ENCODE data around the gene CASS4. TPM values are rescaled to one million over a fixed set of nuclear protein-coding genes. Genes with fewer than 3 reads are reported as not detected.

CASS4 gene
- total RNA-seq, 3 donors from 2014 or later (not counting 1 experiment from before 2014, with no cell fraction given) = 9.3 to 13.8 (median 13.4) TPM

DNA sequence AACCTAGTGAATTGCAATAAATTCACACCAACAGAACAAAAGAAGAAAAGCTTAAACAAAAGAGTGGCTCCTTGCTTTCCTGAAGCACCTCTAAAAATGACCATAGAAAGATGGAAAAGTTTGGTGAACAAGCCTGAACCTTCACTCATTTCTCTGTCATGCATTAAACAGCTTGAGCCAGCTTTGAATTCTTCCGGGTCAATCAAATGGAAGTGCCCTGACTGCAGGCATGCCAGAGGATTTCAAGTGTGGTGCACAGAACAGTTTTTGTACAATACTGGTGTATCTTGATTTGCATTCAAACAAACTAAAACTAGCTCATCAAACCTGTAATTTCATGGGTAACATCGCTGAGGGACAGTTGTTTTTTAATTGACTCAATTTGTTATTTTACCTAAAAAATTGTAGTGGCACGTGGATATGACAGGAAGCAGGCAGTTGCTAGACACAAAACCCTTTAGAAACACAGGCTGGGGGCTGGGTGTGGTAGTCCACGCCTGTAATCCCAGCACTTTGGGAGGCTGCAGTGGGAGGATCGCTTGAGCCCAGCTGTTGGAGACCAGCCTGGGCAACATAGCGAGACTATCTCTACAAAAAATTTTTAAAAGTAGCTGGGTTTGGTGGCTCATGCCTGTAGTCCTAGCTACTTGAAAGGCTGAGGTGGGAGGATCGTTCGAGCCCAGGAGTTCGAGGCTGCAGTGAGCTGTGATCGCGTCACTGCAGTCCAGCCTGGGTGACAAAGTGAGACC is 9.1 kb downstream of the CASS4 start:
- H3K4me3 ChIP-seq (ENCODE audit: low read length) = no peak overlapping the region
- WGBS (ENCODE audit: insufficient coverage) = 73% methylated on average over 9 of the region's 11 CpGs
- no peaks in the 10 kb centered on the region for H3K27me3 Mint-ChIP-seq (ENCODE audit: low read depth in 2 of 2)
- peak overlapping the region; percentile 36 to 56 for H3K27ac Mint-ChIP-seq
- H3K9me3 ChIP-seq (ENCODE audit: control insufficient read depth, insufficient read depth, low read length) = no peaks in the 10 kb centered on the region
- DNase-seq = no peak
- H3K27ac ChIP-seq (ENCODE audit: low read length) = no peak overlapping the region
- ATAC-seq = no peak
- peaks cover 43% of the 10 kb centered on the region for H3K4me1 ChIP-seq (ENCODE audit: control insufficient read depth, insufficient read depth, low read length)
- no peak overlapping the region for H3K4me3 Mint-ChIP-seq
- peaks cover 46 to 54% of the 10 kb centered on the region in 2 donors for H3K4me1 Mint-ChIP-seq
- H3K36me3 ChIP-seq (ENCODE audit: control insufficient read depth, insufficient read depth, low read length) = no peaks in the 10 kb centered on the region
- no peaks in the 10 kb centered on the region for H3K36me3 Mint-ChIP-seq
- intact Hi-C loops (cut with micrococcal nuclease) = no loop called here
- no peaks in the 10 kb centered on the region for H3K27me3 ChIP-seq (ENCODE audit: control insufficient read depth, insufficient read depth, low read length)
- TF ChIP-seq, protein P1, sequence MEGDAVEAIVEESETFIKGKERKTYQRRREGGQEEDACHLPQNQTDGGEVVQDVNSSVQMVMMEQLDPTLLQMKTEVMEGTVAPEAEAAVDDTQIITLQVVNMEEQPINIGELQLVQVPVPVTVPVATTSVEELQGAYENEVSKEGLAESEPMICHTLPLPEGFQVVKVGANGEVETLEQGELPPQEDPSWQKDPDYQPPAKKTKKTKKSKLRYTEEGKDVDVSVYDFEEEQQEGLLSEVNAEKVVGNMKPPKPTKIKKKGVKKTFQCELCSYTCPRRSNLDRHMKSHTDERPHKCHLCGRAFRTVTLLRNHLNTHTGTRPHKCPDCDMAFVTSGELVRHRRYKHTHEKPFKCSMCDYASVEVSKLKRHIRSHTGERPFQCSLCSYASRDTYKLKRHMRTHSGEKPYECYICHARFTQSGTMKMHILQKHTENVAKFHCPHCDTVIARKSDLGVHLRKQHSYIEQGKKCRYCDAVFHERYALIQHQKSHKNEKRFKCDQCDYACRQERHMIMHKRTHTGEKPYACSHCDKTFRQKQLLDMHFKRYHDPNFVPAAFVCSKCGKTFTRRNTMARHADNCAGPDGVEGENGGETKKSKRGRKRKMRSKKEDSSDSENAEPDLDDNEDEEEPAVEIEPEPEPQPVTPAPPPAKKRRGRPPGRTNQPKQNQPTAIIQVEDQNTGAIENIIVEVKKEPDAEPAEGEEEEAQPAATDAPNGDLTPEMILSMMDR (IDR thresholded peaks at IDR 0.05) = no peak
- no peaks in the 10 kb centered on the region for H3K9me3 Mint-ChIP-seq

DNA sequence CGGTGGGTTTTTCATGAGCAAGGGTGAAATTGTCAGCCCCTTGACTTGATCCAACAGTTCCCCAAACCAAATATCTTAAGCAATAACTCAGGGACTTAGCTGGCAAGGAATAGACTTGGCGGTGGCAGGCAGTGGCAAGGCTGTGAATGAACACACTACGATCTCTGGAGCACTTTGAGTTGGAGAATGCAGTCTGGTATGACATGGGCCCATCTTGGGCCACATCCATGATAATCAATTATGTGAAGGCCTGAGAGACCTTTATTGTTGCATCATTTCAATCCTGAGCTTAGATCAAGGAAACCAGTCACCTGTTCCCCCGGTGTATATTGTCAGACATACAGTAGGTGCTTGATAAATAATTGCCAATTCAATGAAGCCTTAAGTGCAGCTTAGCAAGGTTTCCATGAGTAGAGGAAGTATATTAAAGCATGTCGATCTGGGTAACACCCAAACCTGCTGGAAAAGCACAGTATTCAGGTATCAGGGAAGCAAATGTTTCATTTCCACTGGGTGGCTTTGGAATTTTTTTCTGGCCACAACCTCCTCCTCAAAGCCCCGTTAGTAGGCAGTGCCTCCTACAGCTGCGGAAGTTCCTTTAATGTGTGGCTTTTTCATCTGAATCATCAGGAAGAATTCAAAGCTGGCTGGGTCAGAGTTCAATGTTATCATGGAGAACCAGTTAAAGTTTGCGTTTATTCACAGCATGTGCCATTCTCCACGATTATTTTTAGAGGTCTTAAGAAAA is 10.2 kb downstream of the CASS4 start:
- Histone ChIP-seq H3K36me3 (ENCODE audit: control insufficient read depth, insufficient read depth, low read length) (no peaks in the 10 kb centered on the region), H3K9me3 (ENCODE audit: control insufficient read depth, insufficient read depth, low read length) (no peaks in the 10 kb centered on the region), H3K4me1 (ENCODE audit: control insufficient read depth, insufficient read depth, low read length) (peaks cover 43% of the 10 kb centered on the region), H3K27ac (ENCODE audit: low read length) (no peak overlapping the region), H3K27me3 (ENCODE audit: control insufficient read depth, insufficient read depth, low read length) (no peaks in the 10 kb centered on the region), H3K4me3 (ENCODE audit: low read length) (no peak overlapping the region)
- WGBS (ENCODE audit: insufficient coverage) = 55% methylated on average over 9 of the region's 9 CpGs
- no peak overlapping the region for H3K27ac Mint-ChIP-seq
- ATAC-seq (no peak), DNase-seq (peak in 1 of 2 donors; percentile 41)
- peaks cover 39 to 47% of the 10 kb centered on the region in 2 donors for H3K4me1 Mint-ChIP-seq
- H3K36me3 Mint-ChIP-seq = no peaks in the 10 kb centered on the region
- intact Hi-C loops (cut with micrococcal nuclease) = no loop called here
- TF ChIP-seq, protein P1 (IDR thresholded peaks at IDR 0.05) = no peak
- H3K9me3 Mint-ChIP-seq = no peaks in the 10 kb centered on the region
- no peaks in the 10 kb centered on the region for H3K27me3 Mint-ChIP-seq (ENCODE audit: low read depth in 2 of 2)
- H3K4me3 Mint-ChIP-seq = no peak overlapping the region

DNA sequence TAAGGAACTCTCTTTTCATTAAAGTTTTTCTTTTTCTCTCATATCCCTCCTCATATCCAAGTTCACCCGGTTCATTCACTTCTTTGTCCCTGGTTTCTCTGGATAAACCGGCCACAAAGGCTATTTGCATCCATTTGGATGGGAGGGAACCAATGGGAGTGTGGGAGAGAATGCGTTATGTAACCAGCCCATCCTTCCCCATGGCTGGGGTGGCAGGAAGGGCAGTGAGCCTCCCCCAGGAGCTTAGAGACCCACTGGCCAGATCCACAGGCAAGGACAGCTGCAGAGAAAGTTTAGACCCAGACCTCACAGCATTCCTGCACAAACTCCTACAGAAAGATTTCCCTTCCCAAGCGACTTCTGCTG is 10.7 kb downstream of the CASS4 start:
- DNase-seq = no peak
- no peaks in the 10 kb centered on the region for H3K27me3 Mint-ChIP-seq (ENCODE audit: low read depth in 2 of 2)
- H3K4me3 ChIP-seq (ENCODE audit: low read length) = no peak overlapping the region
- peaks cover 38 to 47% of the 10 kb centered on the region in 2 donors for H3K4me1 Mint-ChIP-seq
- no peaks in the 10 kb centered on the region for H3K36me3 Mint-ChIP-seq
- H3K27ac ChIP-seq (ENCODE audit: low read length) = no peak overlapping the region
- H3K27ac Mint-ChIP-seq = no peak overlapping the region
- H3K9me3 Mint-ChIP-seq = no peaks in the 10 kb centered on the region
- H3K4me1 ChIP-seq (ENCODE audit: control insufficient read depth, insufficient read depth, low read length) = peaks cover 38% of the 10 kb centered on the region
- H3K36me3 ChIP-seq (ENCODE audit: control insufficient read depth, insufficient read depth, low read length) = no peaks in the 10 kb centered on the region
- TF ChIP-seq, protein P1 (IDR thresholded peaks at IDR 0.05) = no peak
- intact Hi-C loops (cut with micrococcal nuclease) = no loop called here
- ATAC-seq = no peak
- H3K4me3 Mint-ChIP-seq = no peak overlapping the region
- no CpG with 5 or more reads among the region's 4 CpGs for WGBS (ENCODE audit: insufficient coverage)
- H3K27me3 ChIP-seq (ENCODE audit: control insufficient read depth, insufficient read depth, low read length) = no peaks in the 10 kb centered on the region
- no peaks in the 10 kb centered on the region for H3K9me3 ChIP-seq (ENCODE audit: control insufficient read depth, insufficient read depth, low read length)

All from natural killer cell (primary cell).